Endothelial cell of umbilical vein (primary cell): ENCODE data around the gene PTPN3. TPM values are rescaled to one million over a fixed set of nuclear protein-coding genes. Genes with fewer than 3 reads are reported as not detected.

ENCODE experiments used
- BruUV-seq: library from RNA; stranded (reverse); fragments of 400-500 nt; replicated peaks from 2 replicates; lab custom pipeline; 2021; lab: Mats Ljungman, UMichigan
- CTCF ChIA-PET: fragments of 300-600, 350-600 bp; sonication (Branson Sonifier 250); formaldehyde crosslinking; loops from one replicate; lab custom pipeline; 2021; ENCODE audit warnings: antibody characterized with exemption, inconsistent platforms; lab: Charles Lee
- POLR2A ChIA-PET: fragments of 300-600, 350-600 bp; sonication (Branson Sonifier 250); formaldehyde crosslinking; loops from one replicate; lab custom pipeline; 2021; ENCODE audit warnings: antibody characterized with exemption, inconsistent platforms; lab: Charles Lee
- DNase-seq: peaks from one replicate; pipeline ENCODE4 v3.0.0-alpha.2; 2011; ENCODE audit warnings: low read depth, low spot score
- FAIRE-seq: peaks from 2 replicates; lab custom pipeline; 2011; peaks lifted over from hg19 to GRCh38; lab: Jason Lieb, UNC
- H2AFZ ChIP-seq: 2 replicates; pipeline ENCODE4 v1.6.0; 2012; ENCODE audit warnings: low read depth, low read length, control low read depth, inconsistent platforms
- H3K27ac ChIP-seq: 2 replicates; pipeline ENCODE4 v1.5.1; 2011; ENCODE audit warnings: low read depth, mild to moderate bottlenecking, control low read depth, low read length, moderate library complexity; ENCODE audit not compliant: insufficient read depth
- H3K27me3 ChIP-seq, 2 experiments: 2 replicates each; pipeline versions ENCODE4 v1.6.0 to v1.6.1; 2011; ENCODE audit warnings: low read length in 2 of 2, mixed read lengths in 1 of 2; ENCODE audit not compliant: control insufficient read depth in 2 of 2, insufficient read depth in 2 of 2
- H3K36me3 ChIP-seq, 2 experiments: 2 replicates in 1 of 2; 3 replicates in 1 of 2; pipeline ENCODE4 v1.5.1; 2011; ENCODE audit warnings: low read length in 2 of 2, mild to moderate bottlenecking in 1 of 2, moderate library complexity in 1 of 2; ENCODE audit not compliant: control insufficient read depth in 2 of 2, insufficient read depth in 2 of 2; ENCODE audit errors: extremely low read depth in 1 of 2
- H3K4me1 ChIP-seq: 3 replicates; pipeline ENCODE4 v1.5.1; 2011; ENCODE audit warnings: mild to moderate bottlenecking, low read length; ENCODE audit not compliant: control insufficient read depth, insufficient read depth; ENCODE audit errors: extremely low read depth
- H3K4me2 ChIP-seq: 2 replicates; pipeline ENCODE4 v1.6.1; 2011; ENCODE audit warnings: low read length, control low read depth, mixed read lengths; ENCODE audit not compliant: insufficient read depth
- H3K4me3 ChIP-seq, 3 experiments: fragments of 200-600 bp in 1 of 3; sonication (generic), shearing (Covaris generic) in 1 of 3; replicated peaks in 1 of 3; 2 replicates each; pipeline ENCODE4 v1.5.1; 2011 to 2016; ENCODE audit warnings: control low read depth in 3 of 3, low read length in 3 of 3, mild to moderate bottlenecking in 2 of 3, inconsistent platforms in 1 of 3, low read depth in 1 of 3, moderate library complexity in 1 of 3; ENCODE audit not compliant: insufficient read depth in 1 of 3
- H3K79me2 ChIP-seq: 2 replicates; pipeline ENCODE4 v1.6.0; 2012; ENCODE audit warnings: low read length, inconsistent platforms; ENCODE audit not compliant: control insufficient read depth, insufficient read depth
- H3K9ac ChIP-seq: replicated peaks from 2 replicates; pipeline ENCODE3; 2011; ENCODE audit warnings: low read length, control low read depth; ENCODE audit not compliant: insufficient read depth; ENCODE audit errors: extremely low read depth
- H3K9me1 ChIP-seq: replicated peaks from 3 replicates; pipeline ENCODE4 v1.6.0; 2011; ENCODE audit warnings: mild to moderate bottlenecking, low read length; ENCODE audit not compliant: control insufficient read depth, insufficient read depth; ENCODE audit errors: extremely low read depth
- H3K9me3 ChIP-seq: replicated peaks from 2 replicates; pipeline ENCODE4 v1.5.1; 2012; ENCODE audit warnings: low read length, inconsistent platforms; ENCODE audit not compliant: control insufficient read depth, insufficient read depth
- H4K20me1 ChIP-seq: replicated peaks from 2 replicates; pipeline ENCODE3; 2011; ENCODE audit warnings: mild to moderate bottlenecking, low read length; ENCODE audit not compliant: control insufficient read depth, insufficient read depth; ENCODE audit errors: extremely low read depth
- CTCF ChIP-seq, 2 donors: IDR thresholded peaks; 1 replicate in 1 of 2; 2 replicates in 1 of 2; pipeline ENCODE4 v1.5.1; 2011; ENCODE audit warnings: low read length in 2 of 2, mild to moderate bottlenecking in 2 of 2, moderate library complexity in 2 of 2, control low read depth in 1 of 2, inconsistent platforms in 1 of 2, low read depth in 1 of 2; ENCODE audit not compliant: insufficient read depth in 1 of 2; ENCODE audit errors: extremely low read depth in 1 of 2
- EZH2 ChIP-seq: IDR thresholded peaks from 2 replicates; pipeline ENCODE4 v1.6.1; 2012; ENCODE audit warnings: borderline replicate concordance, low read depth, mild to moderate bottlenecking, moderate library complexity, low read length, inconsistent platforms; ENCODE audit not compliant: severe bottlenecking
- GATA2 ChIP-seq: IDR thresholded peaks from 2 replicates; pipeline ENCODE4 v1.7.0; 2011; ENCODE audit warnings: low read depth, mild to moderate bottlenecking, moderate library complexity, mixed read lengths, low read length; ENCODE audit not compliant: insufficient read length, insufficient read depth
- JUN ChIP-seq: IDR thresholded peaks from 2 replicates; pipeline ENCODE4 v1.6.1; 2011; ENCODE audit warnings: borderline replicate concordance, low read depth; ENCODE audit not compliant: insufficient read length, insufficient read depth
- POLR2A ChIP-seq: IDR thresholded peaks from 2 replicates; pipeline ENCODE4 v1.6.1; 2012; ENCODE audit warnings: low read depth, mild to moderate bottlenecking, control low read depth, low read length
- POLR2AphosphoS5 ChIP-seq: IDR thresholded peaks from 2 replicates; pipeline ENCODE4 v1.6.1; 2012; ENCODE audit warnings: low read depth, mild to moderate bottlenecking, control low read depth, low read length, moderate library complexity; ENCODE audit not compliant: insufficient read depth
- dilution Hi-C: fragments of 300-500 bp; cut with MboI; formaldehyde crosslinking; loops from one replicate; pipeline ENCODE4 v1.15.0; 2019; ENCODE audit warnings: low sequenced_read_pairs; ENCODE audit not compliant: extremely low pct_ligation_motif_present
- intact Hi-C: fragments of 100-400 bp; cut with micrococcal nuclease; formaldehyde crosslinking; loops from one replicate; pipeline ENCODE4 v1.10.0; 2022
- polyA plus RNA-seq, 4 experiments: library from polyadenylated mRNA; depleted of rRNA in 3 of 4; stranded (reverse) in 3 of 4; unstranded in 1 of 4; fragments of >200 nt; gene quantifications; 2 replicates each; pipeline versions ENCODE4 v1.2.1 to v1.2.3, GENCODE V29; 2011 to 2012; ENCODE audit warnings: missing spikeins in 1 of 4
- total RNA-seq: library from RNA; stranded (reverse); gene quantifications from 2 replicates; pipeline ENCODE4 v1.2.3, GENCODE V29; 2021

Gene PTPN3
- total and polyA plus RNA-seq, 2 donors (not counting 3 experiments of a cell fraction or from before 2014, with no cell fraction given) = 0.01 TPM; not detected in 1

GRCh38 chr9:109440117-109440515 is 58.0 kb downstream of the PTPN3 start:
- BruUV-seq = no TSS peak
- FAIRE-seq = no peak
- H3K4me2 ChIP-seq = no peak overlapping the region

More at GRCh38 chr9:109440117-109440515, 58.0 kb downstream of the PTPN3 start:
- Histone ChIP-seq H3K4me1 (no peaks in the 10 kb centered on the region), H3K27me3 (peaks cover 13 to 19% of the 10 kb centered on the region in 2 experiments), H4K20me1 (no peaks in the 10 kb centered on the region), H3K36me3 (no peaks in the 10 kb centered on the region), H3K9ac (no peak overlapping the region), H2AFZ (no peak overlapping the region), H3K9me3 (no peaks in the 10 kb centered on the region), H3K4me3 (no peak overlapping the region), H3K9me1 (no peaks in the 10 kb centered on the region), H3K27ac (no peak overlapping the region), H3K79me2 (no peaks in the 10 kb centered on the region)
- TF ChIP-seq EZH2 = no peak
- no peak for TF ChIP-seq GATA2
- no peak for TF ChIP-seq JUN
- TF ChIP-seq POLR2AphosphoS5 = no peak
- TF ChIP-seq CTCF (IDR thresholded peaks at IDR 0.05; ENCODE audit: extremely low read depth in 1 of 2, insufficient read depth in 1 of 2, low read depth in 1 of 2, low read length in 2 of 2) = no peak
- no peak for TF ChIP-seq POLR2A
- CTCF ChIA-PET = interaction anchor here (0.6 to 4.6 kb wide), 27 partner anchors 8 to 486 kb away, joined by 3 to 81 read pairs (median 7); no protein-coding TSS in a partner anchor
- POLR2A ChIA-PET = no interaction called here
- no peak for DNase-seq
- dilution Hi-C loops = no loop called here
- intact Hi-C loops = loop anchor here (1.0 kb wide), 2 partner anchors 29 to 80 kb away; no protein-coding TSS in a partner anchor
